Glutamatergic neuron (in vitro differentiated cells): ENCODE data around the gene JOSD1. TPM values are rescaled to one million over a fixed set of nuclear protein-coding genes. Genes with fewer than 3 reads are reported as not detected.

ENCODE experiments used
- DNase-seq: peaks from one replicate; pipeline ENCODE4 v3.0.0; 2022
- H3K27ac Mint-ChIP-seq: one replicate; pipeline ENCODE4 v1.8.0; 2020; ENCODE audit warnings: mild to moderate bottlenecking, mixed read lengths, inconsistent platforms; ENCODE audit not compliant: unreplicated experiment
- H3K27me3 Mint-ChIP-seq: one replicate; pipeline ENCODE4 v1.8.0; 2020; ENCODE audit warnings: mild to moderate bottlenecking, moderate library complexity, mixed read lengths, inconsistent platforms; ENCODE audit not compliant: unreplicated experiment
- H3K36me3 Mint-ChIP-seq: one replicate; pipeline ENCODE4 v1.8.0; 2020; ENCODE audit warnings: mild to moderate bottlenecking, mixed read lengths, inconsistent platforms; ENCODE audit not compliant: unreplicated experiment
- H3K4me1 Mint-ChIP-seq: one replicate; pipeline ENCODE4 v1.8.0; 2020; ENCODE audit warnings: mild to moderate bottlenecking, low read depth, mixed read lengths, inconsistent platforms; ENCODE audit not compliant: unreplicated experiment
- H3K4me3 Mint-ChIP-seq: one replicate; pipeline ENCODE4 v1.8.0; 2020; ENCODE audit warnings: mild to moderate bottlenecking, mixed read lengths, inconsistent platforms; ENCODE audit not compliant: unreplicated experiment
- H3K9me3 Mint-ChIP-seq: one replicate; pipeline ENCODE4 v1.8.0; 2020; ENCODE audit warnings: mild to moderate bottlenecking, moderate library complexity, mixed read lengths, inconsistent platforms; ENCODE audit not compliant: unreplicated experiment
- total RNA-seq: library from RNA; stranded (reverse); fragmentation: NEBNext Ultra II Directional; extraction: Animal tissue kit (Norgen Biotek cat#: 25700); gene quantifications from one replicate; pipeline ENCODE4 v1.2.1, GENCODE V29; 2021; ENCODE audit not compliant: unreplicated experiment
- TF ChIP-seq, protein P1 (sequence below): fragments of 200-600 bp; sonication (generic); IDR thresholded peaks from one replicate; pipeline ENCODE4 v1.5.0; 2021; ENCODE audit not compliant: partially characterized antibody, unreplicated experiment

Gene JOSD1
- total RNA-seq, 1 donor from 2014 or later, result 51.0 TPM

DNA sequence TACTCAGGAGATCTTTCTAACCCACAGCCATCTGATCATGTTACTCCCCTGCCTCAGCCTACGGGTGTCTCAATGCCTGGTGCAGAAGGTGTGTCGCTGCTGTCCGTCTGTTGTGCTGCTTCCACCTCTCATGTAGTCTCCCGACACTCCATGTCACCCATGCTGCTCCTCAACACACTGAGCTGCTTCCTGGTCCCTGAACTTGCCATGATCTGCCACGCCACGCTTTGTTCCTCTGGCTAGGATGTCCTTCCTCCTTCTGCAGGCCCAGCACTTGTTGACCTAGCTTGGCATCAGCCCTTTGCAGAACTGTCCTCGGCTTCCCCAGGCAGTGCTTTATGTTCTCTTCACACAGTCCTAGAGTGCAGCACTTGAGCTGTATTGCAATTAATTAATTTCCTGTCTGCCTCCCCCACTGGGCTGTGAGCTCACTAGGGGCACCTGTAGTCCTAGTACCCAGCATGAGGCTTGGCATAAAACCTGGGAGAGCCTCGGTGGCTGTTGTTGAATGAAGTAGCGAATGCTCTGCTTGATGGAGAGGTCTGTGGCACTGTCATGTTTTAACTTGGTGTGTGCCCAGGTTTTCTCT lies 14.5 kb upstream of the JOSD1 start:
- TF ChIP-seq, protein P1, sequence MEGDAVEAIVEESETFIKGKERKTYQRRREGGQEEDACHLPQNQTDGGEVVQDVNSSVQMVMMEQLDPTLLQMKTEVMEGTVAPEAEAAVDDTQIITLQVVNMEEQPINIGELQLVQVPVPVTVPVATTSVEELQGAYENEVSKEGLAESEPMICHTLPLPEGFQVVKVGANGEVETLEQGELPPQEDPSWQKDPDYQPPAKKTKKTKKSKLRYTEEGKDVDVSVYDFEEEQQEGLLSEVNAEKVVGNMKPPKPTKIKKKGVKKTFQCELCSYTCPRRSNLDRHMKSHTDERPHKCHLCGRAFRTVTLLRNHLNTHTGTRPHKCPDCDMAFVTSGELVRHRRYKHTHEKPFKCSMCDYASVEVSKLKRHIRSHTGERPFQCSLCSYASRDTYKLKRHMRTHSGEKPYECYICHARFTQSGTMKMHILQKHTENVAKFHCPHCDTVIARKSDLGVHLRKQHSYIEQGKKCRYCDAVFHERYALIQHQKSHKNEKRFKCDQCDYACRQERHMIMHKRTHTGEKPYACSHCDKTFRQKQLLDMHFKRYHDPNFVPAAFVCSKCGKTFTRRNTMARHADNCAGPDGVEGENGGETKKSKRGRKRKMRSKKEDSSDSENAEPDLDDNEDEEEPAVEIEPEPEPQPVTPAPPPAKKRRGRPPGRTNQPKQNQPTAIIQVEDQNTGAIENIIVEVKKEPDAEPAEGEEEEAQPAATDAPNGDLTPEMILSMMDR, result no peak
- DNase-seq, result no peak
- Mint-ChIP-seq H3K4me1 (peaks cover 25% of the 10 kb centered on the region), H3K9me3 (no peaks in the 10 kb centered on the region), H3K27me3 (peaks cover 4% of the 10 kb centered on the region), H3K36me3 (no peaks in the 10 kb centered on the region), H3K27ac (peak overlapping the region; percentile 5), H3K4me3 (no peak overlapping the region)

DNA sequence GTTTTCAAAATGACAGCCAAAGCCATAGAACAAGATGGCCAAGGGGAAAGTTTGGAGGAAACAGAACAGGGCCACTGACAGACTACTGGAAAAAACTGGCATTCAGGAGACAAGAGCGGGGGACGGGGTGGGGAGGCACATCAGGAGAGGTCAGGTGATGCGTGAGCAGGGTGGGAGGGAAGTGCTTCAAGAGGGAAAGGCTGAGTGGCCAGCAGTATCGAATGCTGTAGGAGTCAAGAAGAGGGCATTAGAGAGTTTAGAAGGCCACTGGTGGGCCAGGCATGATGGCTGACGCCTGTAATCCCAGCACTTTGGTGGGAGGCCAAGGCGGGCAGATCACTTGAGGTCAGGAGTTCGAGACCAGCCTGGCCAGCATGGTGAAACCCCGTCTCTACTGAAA lies 13.2 kb upstream of the JOSD1 start:
- Mint-ChIP-seq H3K4me3 (no peak overlapping the region), H3K36me3 (no peaks in the 10 kb centered on the region), H3K27me3 (peaks cover 4% of the 10 kb centered on the region), H3K27ac (no peak overlapping the region), H3K9me3 (no peaks in the 10 kb centered on the region), H3K4me1 (peaks cover 25% of the 10 kb centered on the region)
- TF ChIP-seq, protein P1, result no peak
- no peak for DNase-seq

DNA sequence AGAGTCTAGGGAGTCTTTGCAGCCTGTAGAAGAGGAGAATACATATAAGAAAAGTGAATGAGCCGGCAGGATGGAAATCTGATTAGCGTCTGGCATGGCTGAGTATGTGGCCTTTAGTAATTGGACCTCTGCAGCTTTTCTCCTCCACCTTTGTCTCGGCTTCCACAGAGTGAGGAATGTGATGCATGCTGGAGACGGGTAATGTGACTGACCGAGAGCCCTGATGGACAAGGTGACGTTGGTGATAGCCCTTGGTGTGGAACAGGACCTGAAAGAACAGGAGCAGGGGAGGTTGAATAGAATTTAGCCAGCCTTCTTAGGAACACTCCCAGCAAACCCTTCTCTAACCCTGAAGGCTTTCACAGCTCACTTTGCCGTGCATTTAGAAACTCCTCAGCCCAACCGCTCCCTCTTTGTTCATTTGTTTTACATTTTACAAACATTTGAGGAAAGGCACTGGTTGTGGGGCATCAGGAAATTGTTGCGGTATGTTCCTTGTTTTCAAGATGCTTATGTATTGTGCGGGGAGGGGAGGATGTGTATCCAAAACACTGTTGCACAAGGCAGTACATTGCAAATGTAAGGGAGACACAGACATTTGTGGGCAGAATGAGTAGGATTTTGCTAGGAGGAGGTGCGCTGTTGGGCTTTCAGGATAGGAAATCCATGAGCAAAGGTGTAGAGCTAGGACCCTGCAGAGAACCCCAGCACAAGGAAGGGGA lies 11.9 kb upstream of the JOSD1 start:
- no peaks in the 10 kb centered on the region for H3K9me3 Mint-ChIP-seq
- peak overlapping the region; percentile 22 for H3K4me3 Mint-ChIP-seq
- TF ChIP-seq, protein P1, result no peak
- no peak for DNase-seq
- H3K27ac Mint-ChIP-seq, result peak overlapping the region; percentile 11
- peaks cover 25% of the 10 kb centered on the region for H3K4me1 Mint-ChIP-seq
- no peaks in the 10 kb centered on the region for H3K36me3 Mint-ChIP-seq
- peaks cover 4% of the 10 kb centered on the region for H3K27me3 Mint-ChIP-seq

DNA sequence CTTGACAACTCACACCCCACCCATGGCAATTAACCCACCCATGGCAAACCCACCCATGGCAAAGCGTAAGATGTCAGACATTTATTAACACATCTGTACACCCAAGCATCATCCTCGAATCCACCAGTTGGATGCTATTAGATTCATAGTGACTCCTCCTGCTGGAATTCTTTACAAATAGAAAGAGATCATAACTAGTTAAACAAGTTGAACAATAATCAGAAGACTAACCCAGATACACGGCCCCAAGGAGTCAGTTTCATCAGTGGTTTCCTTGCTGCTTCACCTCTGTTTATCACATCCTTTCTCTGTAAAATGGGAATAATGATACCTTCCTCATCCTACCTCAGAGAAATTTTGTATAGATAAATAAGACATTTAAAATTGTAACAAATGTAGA lies 10.1 kb upstream of the JOSD1 start:
- H3K27me3 Mint-ChIP-seq, result peaks cover 4% of the 10 kb centered on the region
- no peak overlapping the region for H3K4me3 Mint-ChIP-seq
- H3K27ac Mint-ChIP-seq, result no peak overlapping the region
- TF ChIP-seq, protein P1, result no peak
- H3K4me1 Mint-ChIP-seq, result peaks cover 34% of the 10 kb centered on the region
- DNase-seq, result no peak
- no peaks in the 10 kb centered on the region for H3K36me3 Mint-ChIP-seq
- H3K9me3 Mint-ChIP-seq, result no peaks in the 10 kb centered on the region

GRCh38 chr22:38710351-38710750 lies 9.6 kb upstream of the JOSD1 start:
- Mint-ChIP-seq H3K36me3 (no peaks in the 10 kb centered on the region), H3K27me3 (peaks cover 7% of the 10 kb centered on the region), H3K4me3 (peak overlapping the region; percentile 7), H3K9me3 (peaks cover 3% of the 10 kb centered on the region), H3K27ac (no peak overlapping the region), H3K4me1 (peaks cover 31% of the 10 kb centered on the region)
- TF ChIP-seq, protein P1, result no peak
- no peak for DNase-seq
